C4-2B (cell line): ENCODE data around the gene ATRX.

Source experiments
- CTCF ChIP-seq: fragments of 450-650 bp; conservative IDR thresholded peaks from 2 replicates; pipeline ENCODE4 v1.5.1; 2017; ENCODE audit warnings: mild to moderate bottlenecking
- ZFX ChIP-seq: fragments of 450-650 bp; IDR thresholded peaks from 2 replicates; pipeline ENCODE4 v1.6.1; 2017

DNA sequence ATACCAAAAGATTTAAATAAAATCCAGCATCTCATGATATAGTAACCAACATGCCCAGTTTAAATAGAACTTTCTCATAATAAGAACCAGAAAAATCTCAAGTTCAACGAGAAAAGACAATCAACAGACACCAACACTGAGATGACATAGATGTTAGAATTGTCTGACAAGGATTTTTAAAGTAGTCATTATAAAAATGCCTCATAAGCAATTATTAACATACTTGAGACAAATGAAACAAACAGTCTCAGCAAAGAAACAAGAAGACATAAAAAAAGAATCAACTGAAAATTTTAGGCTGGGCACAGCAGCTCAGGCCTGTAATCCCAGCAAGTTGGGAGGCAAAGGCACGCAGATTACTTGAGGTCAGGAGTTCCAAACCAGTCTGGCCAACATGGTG is 220.7 kb downstream of the ATRX start:
- TF ChIP-seq CTCF, result no peak
- no peak for TF ChIP-seq ZFX
